Stimulated activated CD8-positive, alpha-beta memory T cell treated with anti-CD3 and anti-CD28 coated beads, Interleukin-12 subunit alpha, Interleukin-12 subunit beta, amount 100 ng/mL, for 1 hour (primary cell): ENCODE data around the gene NEURL2.

ENCODE experiments used
- DNase-seq: peaks from one replicate; pipeline ENCODE4 v3.0.0-alpha.2; 2020; ENCODE audit warnings: low read depth

The NEURL2 gene

DNA sequence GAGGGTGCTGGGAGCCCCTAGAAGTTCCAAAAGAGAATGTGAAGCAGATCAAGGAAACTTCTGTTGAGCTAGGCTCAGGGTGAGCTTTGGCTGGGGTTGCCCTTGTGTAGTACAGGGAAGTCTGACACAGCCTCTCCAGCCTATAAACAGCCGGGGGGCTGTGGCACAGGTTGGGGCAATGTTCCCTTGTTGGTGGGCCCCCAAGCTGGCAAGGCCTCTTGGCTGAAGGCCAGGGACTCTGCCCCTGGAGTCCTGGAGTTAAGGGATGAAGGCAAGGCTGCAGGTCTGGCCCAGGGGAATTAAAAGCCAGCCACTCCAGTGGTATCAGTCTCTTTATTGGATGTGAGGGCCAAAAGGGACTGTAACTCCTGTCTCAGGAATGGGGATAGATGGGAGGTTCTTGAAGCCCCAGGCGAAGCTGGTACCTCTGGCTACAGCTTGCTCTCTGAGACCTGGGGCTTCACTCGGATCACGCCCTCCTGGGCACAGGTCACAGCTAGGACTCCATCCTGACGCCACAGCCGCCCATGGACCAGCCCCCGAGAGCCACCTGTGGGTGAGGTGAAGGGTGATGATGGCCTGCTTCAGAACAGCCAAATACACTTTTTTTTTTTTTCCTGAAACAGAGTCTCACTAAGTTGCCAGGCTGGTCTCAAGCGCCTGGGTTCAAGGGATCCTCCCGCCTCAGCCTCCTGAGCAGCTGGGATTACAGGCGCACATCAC, 49.4 kb downstream of the NEURL2 start:
- no peak for DNase-seq

GRCh38 chr20:45840700-45841198, 50.3 kb downstream of the NEURL2 start:
- DNase-seq: no peak
